Glutamatergic neuron (in vitro differentiated cells): ENCODE measurements around the gene GLS2. TPM values are rescaled to one million over a fixed set of nuclear protein-coding genes. Genes with fewer than 3 reads are reported as not detected.
A peak's percentile ranks its signal among the peaks of the same experiment; 100 is the strongest.

Source experiments
- DNase-seq: peaks from one replicate; pipeline ENCODE4 v3.0.0; 2022
- H3K27ac Mint-ChIP-seq: one replicate; pipeline ENCODE4 v1.8.0; 2020; ENCODE audit warnings: mild to moderate bottlenecking, mixed read lengths, inconsistent platforms; ENCODE audit not compliant: unreplicated experiment
- H3K27me3 Mint-ChIP-seq: one replicate; pipeline ENCODE4 v1.8.0; 2020; ENCODE audit warnings: mild to moderate bottlenecking, moderate library complexity, mixed read lengths, inconsistent platforms; ENCODE audit not compliant: unreplicated experiment
- H3K36me3 Mint-ChIP-seq: one replicate; pipeline ENCODE4 v1.8.0; 2020; ENCODE audit warnings: mild to moderate bottlenecking, mixed read lengths, inconsistent platforms; ENCODE audit not compliant: unreplicated experiment
- H3K4me1 Mint-ChIP-seq: one replicate; pipeline ENCODE4 v1.8.0; 2020; ENCODE audit warnings: mild to moderate bottlenecking, low read depth, mixed read lengths, inconsistent platforms; ENCODE audit not compliant: unreplicated experiment
- H3K4me3 Mint-ChIP-seq: one replicate; pipeline ENCODE4 v1.8.0; 2020; ENCODE audit warnings: mild to moderate bottlenecking, mixed read lengths, inconsistent platforms; ENCODE audit not compliant: unreplicated experiment
- H3K9me3 Mint-ChIP-seq: one replicate; pipeline ENCODE4 v1.8.0; 2020; ENCODE audit warnings: mild to moderate bottlenecking, moderate library complexity, mixed read lengths, inconsistent platforms; ENCODE audit not compliant: unreplicated experiment
- CTCF ChIP-seq: fragments of 200-600 bp; sonication (generic); IDR thresholded peaks from one replicate; pipeline ENCODE4 v1.5.0; 2021; ENCODE audit not compliant: partially characterized antibody, unreplicated experiment
- long read RNA-seq: library from polyadenylated mRNA; unstranded; transcript quantifications from one replicate; pipeline ENCODE4 v2.0.0, GENCODE V29; 2020; ENCODE audit not compliant: unreplicated experiment
- total RNA-seq: library from RNA; stranded (reverse); fragmentation: NEBNext Ultra II Directional; extraction: Animal tissue kit (Norgen Biotek cat#: 25700); gene quantifications from one replicate; pipeline ENCODE4 v1.2.1, GENCODE V29; 2021; ENCODE audit not compliant: unreplicated experiment

GLS2 gene
- 0.91 TPM for total RNA-seq
- long read RNA-seq, partial matches to known transcripts, result 0 of 2 reads
- long read RNA-seq, other reads (novel, unspliced or antisense), result 1 of 2 reads

DNA sequence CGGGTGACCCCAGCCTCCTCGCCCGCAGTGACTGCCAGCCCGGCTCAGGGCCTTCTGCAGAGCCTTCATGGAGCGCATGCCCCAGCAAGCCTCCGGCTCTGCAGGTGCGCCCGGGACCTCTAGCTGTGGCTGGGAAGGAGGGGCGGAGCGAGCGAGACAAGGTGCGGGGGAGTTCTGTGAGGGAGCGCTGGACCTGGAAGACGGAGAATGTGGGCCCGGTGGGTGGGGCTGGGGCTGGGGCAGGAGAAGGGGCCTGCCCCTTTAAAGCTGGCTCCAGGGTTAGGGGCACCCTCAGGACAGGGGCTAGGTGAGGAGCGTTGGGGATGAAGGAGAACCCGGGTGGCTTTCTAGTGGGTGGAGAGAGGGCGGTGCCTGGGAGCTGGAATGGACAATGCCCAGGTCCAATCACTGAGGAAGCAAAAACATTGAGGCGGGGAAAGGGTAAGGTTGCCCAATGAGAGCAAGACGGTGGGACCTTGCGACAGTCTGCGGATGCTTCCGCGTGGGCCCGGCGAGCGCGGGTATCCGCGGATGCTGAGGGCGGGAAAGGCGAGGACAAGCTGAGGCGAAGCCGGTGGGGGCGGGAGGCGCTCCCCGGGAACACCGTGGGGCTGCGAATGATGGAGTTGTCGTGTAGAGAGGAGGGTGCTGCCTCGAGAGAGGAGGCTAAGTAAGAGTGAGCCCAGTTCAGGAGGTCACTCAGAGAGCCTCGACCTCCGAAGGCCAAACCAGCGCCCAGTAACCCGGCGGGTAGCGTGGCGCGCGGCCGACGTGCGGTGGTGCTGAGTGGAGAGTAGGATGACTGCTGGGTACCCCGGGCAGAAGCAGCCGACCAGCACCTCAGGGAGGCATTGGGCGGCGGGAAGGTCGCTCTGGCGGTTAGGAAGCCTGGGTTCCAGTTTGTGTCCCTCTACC, at the start of gene GLS2:
Gene GLS2, minus strand, starts transcription at position 121 of the 915 bp plus-strand sequence. Its CDS starts 43 bp downstream, at position 78.
- H3K4me3 Mint-ChIP-seq, result peak within 1 kb of the TSS; percentile 88
- H3K9me3 Mint-ChIP-seq, result peaks cover 6% of the 10 kb centered on the region
- peaks cover 4% of the 10 kb centered on the region for H3K4me1 Mint-ChIP-seq
- peak within 1 kb of the TSS; percentile 33 for H3K27ac Mint-ChIP-seq
- H3K36me3 Mint-ChIP-seq, result peaks cover 9% of the 10 kb centered on the region
- H3K27me3 Mint-ChIP-seq, result peaks cover 19% of the 10 kb centered on the region
- no peak for TF ChIP-seq CTCF
- peak; percentile 64 for DNase-seq

- Mint-ChIP-seq H3K27ac (no peak overlapping the region), H3K4me1 (no peaks in the 10 kb centered on the region), H3K9me3 (no peaks in the 10 kb centered on the region), H3K36me3 (no peaks in the 10 kb centered on the region), H3K27me3 (no peaks in the 10 kb centered on the region), H3K4me3 (no peak overlapping the region)
- no peak for TF ChIP-seq CTCF
- DNase-seq, result no peak
Measured at GRCh38 chr12:56537546-56537945, 49.6 kb upstream of the GLS2 start.

DNA sequence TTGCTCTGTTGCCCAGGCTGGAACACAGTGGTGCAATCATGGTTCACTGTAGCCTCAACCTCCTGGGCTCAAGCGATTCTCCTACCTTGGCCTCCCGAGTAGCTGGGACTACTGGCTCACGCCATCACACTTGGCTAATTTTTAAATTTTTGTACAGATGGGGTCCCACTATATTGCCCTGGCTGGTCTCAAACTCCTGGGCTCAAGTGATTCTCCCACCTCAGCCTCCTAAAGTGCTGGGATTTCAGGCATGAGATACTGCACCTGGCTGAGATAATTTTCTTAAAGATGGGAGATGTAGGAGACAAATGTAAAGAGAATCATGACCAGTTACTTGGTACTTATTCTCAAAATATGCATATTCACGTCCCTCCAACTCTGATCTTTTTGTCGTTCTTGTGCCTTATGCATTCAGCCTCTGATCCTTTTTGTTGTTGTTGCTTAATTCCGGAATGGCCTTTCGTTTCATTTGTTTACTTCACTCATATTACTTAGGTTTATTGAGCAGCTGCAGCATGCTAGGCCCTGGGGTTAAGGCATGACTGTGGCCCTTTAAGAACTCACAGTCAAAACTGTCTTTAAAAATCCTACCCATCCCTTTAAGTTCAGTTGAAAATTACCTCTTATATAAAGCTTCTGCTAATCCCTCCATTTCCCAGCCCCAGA, 42.6 kb upstream of the GLS2 start:
- no peak for DNase-seq
- Mint-ChIP-seq H3K4me3 (no peak overlapping the region), H3K4me1 (no peaks in the 10 kb centered on the region), H3K27ac (no peak overlapping the region), H3K27me3 (no peaks in the 10 kb centered on the region), H3K9me3 (no peaks in the 10 kb centered on the region), H3K36me3 (no peaks in the 10 kb centered on the region)
- TF ChIP-seq CTCF, result no peak

- Mint-ChIP-seq H3K4me3 (no peak overlapping the region), H3K36me3 (no peaks in the 10 kb centered on the region), H3K9me3 (no peaks in the 10 kb centered on the region), H3K27me3 (no peaks in the 10 kb centered on the region), H3K4me1 (no peaks in the 10 kb centered on the region), H3K27ac (no peak overlapping the region)
- no peak for TF ChIP-seq CTCF
- DNase-seq, result no peak
Measured at GRCh38 chr12:56529656-56530055, 41.7 kb upstream of the GLS2 start.
